GM12873 (cell line): ENCODE results near the gene TCERG1L.

Source experiments
- TF ChIP-seq, protein P1 (sequence below): IDR thresholded peaks from 2 replicates; pipeline ENCODE4 v1.5.1; 2012; ENCODE audit warnings: low read depth, mild to moderate bottlenecking, moderate library complexity, low read length, control low read depth; ENCODE audit not compliant: insufficient read depth; ENCODE audit errors: missing control alignments

Gene TCERG1L

DNA sequence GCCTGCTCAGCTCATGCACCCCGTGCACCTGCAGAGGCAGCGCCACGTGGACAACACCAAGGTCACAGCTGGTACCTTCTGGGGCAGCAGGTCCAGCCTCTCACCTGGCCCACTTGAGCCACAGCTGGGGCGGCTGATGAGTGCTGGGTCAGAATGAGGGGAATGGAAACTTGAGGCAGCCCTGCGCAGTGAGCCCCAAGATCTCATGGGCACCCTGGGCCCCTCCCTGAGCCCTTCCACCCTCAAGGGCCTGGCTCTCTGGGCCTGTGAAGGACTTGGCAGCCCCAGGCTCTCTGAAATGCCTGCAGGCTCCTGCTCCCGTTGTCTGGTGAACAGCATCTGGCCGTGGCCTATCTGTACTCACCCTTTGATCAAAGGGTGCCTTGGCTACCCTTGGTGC lies 112.7 kb downstream of the TCERG1L start:
- TF ChIP-seq, protein P1, sequence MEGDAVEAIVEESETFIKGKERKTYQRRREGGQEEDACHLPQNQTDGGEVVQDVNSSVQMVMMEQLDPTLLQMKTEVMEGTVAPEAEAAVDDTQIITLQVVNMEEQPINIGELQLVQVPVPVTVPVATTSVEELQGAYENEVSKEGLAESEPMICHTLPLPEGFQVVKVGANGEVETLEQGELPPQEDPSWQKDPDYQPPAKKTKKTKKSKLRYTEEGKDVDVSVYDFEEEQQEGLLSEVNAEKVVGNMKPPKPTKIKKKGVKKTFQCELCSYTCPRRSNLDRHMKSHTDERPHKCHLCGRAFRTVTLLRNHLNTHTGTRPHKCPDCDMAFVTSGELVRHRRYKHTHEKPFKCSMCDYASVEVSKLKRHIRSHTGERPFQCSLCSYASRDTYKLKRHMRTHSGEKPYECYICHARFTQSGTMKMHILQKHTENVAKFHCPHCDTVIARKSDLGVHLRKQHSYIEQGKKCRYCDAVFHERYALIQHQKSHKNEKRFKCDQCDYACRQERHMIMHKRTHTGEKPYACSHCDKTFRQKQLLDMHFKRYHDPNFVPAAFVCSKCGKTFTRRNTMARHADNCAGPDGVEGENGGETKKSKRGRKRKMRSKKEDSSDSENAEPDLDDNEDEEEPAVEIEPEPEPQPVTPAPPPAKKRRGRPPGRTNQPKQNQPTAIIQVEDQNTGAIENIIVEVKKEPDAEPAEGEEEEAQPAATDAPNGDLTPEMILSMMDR = no peak

DNA sequence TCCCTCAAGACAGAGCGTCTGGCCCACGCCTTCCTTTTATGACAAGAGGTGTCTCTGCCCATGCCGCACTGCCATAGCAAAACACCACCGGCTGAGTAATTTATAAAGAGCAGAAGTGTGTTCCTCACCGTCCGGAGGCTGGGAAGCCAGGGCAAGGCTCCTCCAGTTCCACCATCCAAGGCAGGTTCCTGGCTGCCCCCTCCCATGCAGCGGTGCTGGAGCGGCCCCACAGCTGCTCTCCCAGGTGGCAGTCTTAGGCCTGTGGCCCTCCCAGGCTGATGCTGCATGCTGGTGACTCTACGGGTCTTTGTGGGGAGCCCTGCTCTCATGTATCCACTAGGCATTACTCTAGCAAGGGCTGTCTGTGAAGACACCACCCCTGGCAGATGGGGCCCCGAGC lies 113.1 kb downstream of the TCERG1L start:
- TF ChIP-seq, protein P1 = no peak

DNA sequence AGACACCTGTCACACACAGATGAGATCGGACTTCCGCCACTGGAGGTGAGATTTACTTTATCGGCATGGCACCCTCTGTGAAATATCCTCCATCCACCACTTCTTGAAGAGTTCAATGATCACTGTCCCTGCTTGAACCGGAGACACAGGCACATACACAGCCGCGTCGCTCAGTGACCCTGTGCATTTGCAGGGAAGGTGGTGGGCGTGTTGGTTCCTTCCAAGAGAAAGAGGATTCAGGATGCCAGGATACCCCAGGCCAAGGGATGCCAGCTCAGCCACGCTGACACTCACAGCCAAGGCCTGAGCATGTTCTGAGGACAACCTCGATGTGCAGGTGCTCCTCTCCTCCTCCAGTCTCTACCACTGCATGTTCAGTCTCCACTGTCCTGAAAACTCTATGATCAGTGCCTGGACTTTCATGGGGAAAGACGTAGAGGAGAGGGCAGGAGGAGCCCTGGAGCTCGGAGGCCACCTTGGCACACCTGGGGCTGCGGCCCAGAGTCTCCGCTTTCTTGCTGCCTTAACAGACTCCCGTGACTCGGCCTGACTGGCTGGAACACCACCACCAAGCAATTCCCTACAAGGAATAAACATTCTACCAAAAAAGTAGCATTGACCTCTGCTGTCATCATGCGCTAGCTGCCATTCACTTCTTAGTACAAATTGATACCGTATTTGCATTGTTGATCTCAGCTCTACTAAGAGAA lies 115.2 kb downstream of the TCERG1L start:
- TF ChIP-seq, protein P1 = no peak

- TF ChIP-seq, protein P1 = no peak
These were observed 115.9 kb downstream of the TCERG1L start for GRCh38 chr10:131195558-131196159.

DNA sequence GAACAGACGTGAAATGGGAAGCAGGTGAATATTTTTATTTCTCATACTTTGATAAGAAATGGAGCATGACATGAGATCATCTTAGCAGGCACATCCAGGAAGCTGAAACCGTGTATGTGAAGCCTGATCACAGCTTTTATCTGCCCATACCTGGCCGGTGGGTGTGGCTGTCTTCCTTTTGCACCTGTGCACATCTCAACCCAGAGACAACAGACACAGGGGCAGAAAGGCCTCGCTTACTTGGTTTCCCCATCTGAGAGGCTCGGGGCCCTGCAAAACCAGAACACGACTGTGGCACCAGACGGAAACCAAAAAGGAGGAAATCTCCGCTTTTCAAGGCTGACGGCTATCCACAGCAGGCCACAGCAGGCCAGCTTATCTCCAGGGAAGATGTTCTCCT lies 116.4 kb downstream of the TCERG1L start:
- TF ChIP-seq, protein P1 = no peak

DNA sequence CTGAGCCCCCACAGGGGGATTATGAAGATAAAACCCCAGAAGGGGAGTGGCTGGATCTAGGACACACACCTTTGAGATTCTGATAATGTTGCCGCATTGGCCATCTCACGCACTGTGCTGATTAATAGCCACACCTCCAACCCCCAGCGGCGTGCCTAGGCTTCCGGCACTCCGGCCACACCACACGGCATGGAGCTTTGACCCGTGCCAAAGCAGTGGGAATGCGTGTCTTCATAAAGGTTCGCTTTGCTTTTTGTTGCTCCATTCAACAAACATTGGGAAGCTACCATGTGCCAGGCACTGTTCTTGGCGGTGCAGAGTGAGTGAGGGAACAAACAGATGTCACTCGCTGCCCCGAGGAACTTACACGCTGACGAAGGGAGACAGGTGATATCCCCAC lies 117.6 kb downstream of the TCERG1L start:
- TF ChIP-seq, protein P1 = no peak

- TF ChIP-seq, protein P1 = no peak
These were observed 123.0 kb downstream of the TCERG1L start for GRCh38 chr10:131188494-131188893.
